Activated naive CD8-positive, alpha-beta T cell treated with anti-CD3 and anti-CD28 coated beads for 36 hours (primary cell): ENCODE data around the gene NOTCH3. TPM values are rescaled to one million over a fixed set of nuclear protein-coding genes. Genes with fewer than 3 reads are reported as not detected.

Source experiments
- DNase-seq: peaks from one replicate; pipeline ENCODE4 v3.0.0; 2021
- H3K27ac Mint-ChIP-seq: one replicate; pipeline ENCODE4 v1.8.0; 2022; ENCODE audit warnings: mild to moderate bottlenecking, moderate library complexity, mixed read lengths
- H3K27me3 Mint-ChIP-seq: one replicate; pipeline ENCODE4 v1.8.0; 2022; ENCODE audit warnings: mild to moderate bottlenecking, mixed read lengths
- H3K36me3 Mint-ChIP-seq: one replicate; pipeline ENCODE4 v1.8.0; 2021; ENCODE audit warnings: mild to moderate bottlenecking, mixed read lengths
- H3K4me1 Mint-ChIP-seq: one replicate; pipeline ENCODE4 v1.8.0; 2021; ENCODE audit warnings: mixed read lengths
- H3K4me3 Mint-ChIP-seq: one replicate; pipeline ENCODE4 v1.8.0; 2022; ENCODE audit warnings: mild to moderate bottlenecking, moderate library complexity, mixed read lengths
- H3K9me3 Mint-ChIP-seq: one replicate; pipeline ENCODE4 v1.8.0; 2022; ENCODE audit warnings: mixed read lengths
- total RNA-seq, 2 experiments: library from RNA; stranded (reverse); gene quantifications; one replicate each; pipeline ENCODE4 v1.2.3, GENCODE V29; 2021

Gene NOTCH3
- total RNA-seq, 2 experiments from 2014 or later, result 0.12 TPM; not detected in 1

- Mint-ChIP-seq H3K27me3 (peaks cover 45% of the 10 kb centered on the region), H3K27ac (no peak overlapping the region), H3K9me3 (no peaks in the 10 kb centered on the region), H3K4me1 (peaks cover 15% of the 10 kb centered on the region), H3K36me3 (no peaks in the 10 kb centered on the region), H3K4me3 (no peak overlapping the region)
- no peak for DNase-seq
Observed at GRCh38 chr19:15220833-15221232, 20.0 kb upstream of the NOTCH3 start.

- Mint-ChIP-seq H3K9me3 (no peaks in the 10 kb centered on the region), H3K27me3 (peaks cover 27% of the 10 kb centered on the region), H3K4me1 (peaks cover 11% of the 10 kb centered on the region), H3K27ac (no peak overlapping the region), H3K36me3 (no peaks in the 10 kb centered on the region), H3K4me3 (no peak overlapping the region)
- no peak for DNase-seq
Observed at GRCh38 chr19:15218501-15218900, 17.7 kb upstream of the NOTCH3 start.

GRCh38 chr19:15216363-15216762 lies 15.6 kb upstream of the NOTCH3 start:
- no peak for DNase-seq
- Mint-ChIP-seq H3K27ac (no peak overlapping the region), H3K9me3 (no peaks in the 10 kb centered on the region), H3K4me3 (no peak overlapping the region), H3K36me3 (no peaks in the 10 kb centered on the region), H3K27me3 (peaks cover 11% of the 10 kb centered on the region), H3K4me1 (no peaks in the 10 kb centered on the region)

GRCh38 chr19:15213715-15214381 lies 13.1 kb upstream of the NOTCH3 start:
- Mint-ChIP-seq H3K4me1 (no peaks in the 10 kb centered on the region), H3K27me3 (peaks cover 4% of the 10 kb centered on the region), H3K4me3 (no peak overlapping the region), H3K27ac (no peak overlapping the region), H3K36me3 (no peaks in the 10 kb centered on the region), H3K9me3 (no peaks in the 10 kb centered on the region)
- no peak for DNase-seq

- no peak for DNase-seq
- no peaks in the 10 kb centered on the region for H3K9me3 Mint-ChIP-seq
- no peak overlapping the region for H3K4me3 Mint-ChIP-seq
- H3K27ac Mint-ChIP-seq, result no peak overlapping the region
- H3K4me1 Mint-ChIP-seq, result no peaks in the 10 kb centered on the region
- no peaks in the 10 kb centered on the region for H3K36me3 Mint-ChIP-seq
- peaks cover 4% of the 10 kb centered on the region for H3K27me3 Mint-ChIP-seq
Observed at GRCh38 chr19:15212711-15213110, 11.9 kb upstream of the NOTCH3 start.

- Mint-ChIP-seq H3K36me3 (no peaks in the 10 kb centered on the region), H3K4me3 (no peak overlapping the region), H3K27me3 (peaks cover 8% of the 10 kb centered on the region), H3K27ac (no peak overlapping the region), H3K4me1 (no peaks in the 10 kb centered on the region), H3K9me3 (no peaks in the 10 kb centered on the region)
- no peak for DNase-seq
Observed at GRCh38 chr19:15210323-15210781, 9.6 kb upstream of the NOTCH3 start.

GRCh38 chr19:15201374-15202023 lies 704 bp upstream of the NOTCH3 start:
- Mint-ChIP-seq H3K4me3 (no peak overlapping the region), H3K4me1 (peaks cover 5% of the 10 kb centered on the region), H3K27me3 (peaks cover 56% of the 10 kb centered on the region), H3K27ac (no peak overlapping the region), H3K36me3 (no peaks in the 10 kb centered on the region), H3K9me3 (no peaks in the 10 kb centered on the region)
- no peak for DNase-seq

GRCh38 chr19:15199661-15200552 lies 888 bp downstream of the NOTCH3 start:
- no peaks in the 10 kb centered on the region for H3K9me3 Mint-ChIP-seq
- peak overlapping the region; percentile 23 for H3K4me3 Mint-ChIP-seq
- H3K27ac Mint-ChIP-seq, result no peak overlapping the region
- H3K27me3 Mint-ChIP-seq, result peaks cover 63% of the 10 kb centered on the region
- peaks cover 8% of the 10 kb centered on the region for H3K4me1 Mint-ChIP-seq
- no peak for DNase-seq
- H3K36me3 Mint-ChIP-seq, result no peaks in the 10 kb centered on the region

- DNase-seq, result no peak
- peak overlapping the region; percentile 23 for H3K4me3 Mint-ChIP-seq
- H3K4me1 Mint-ChIP-seq, result peaks cover 9% of the 10 kb centered on the region
- peaks cover 71% of the 10 kb centered on the region for H3K27me3 Mint-ChIP-seq
- H3K27ac Mint-ChIP-seq, result no peak overlapping the region
- no peaks in the 10 kb centered on the region for H3K9me3 Mint-ChIP-seq
- H3K36me3 Mint-ChIP-seq, result no peaks in the 10 kb centered on the region
Observed at GRCh38 chr19:15198951-15199660, 1.7 kb downstream of the NOTCH3 start.

GRCh38 chr19:15197942-15198341 lies 2.9 kb downstream of the NOTCH3 start:
- H3K4me3 Mint-ChIP-seq, result no peak overlapping the region
- H3K36me3 Mint-ChIP-seq, result no peaks in the 10 kb centered on the region
- no peaks in the 10 kb centered on the region for H3K9me3 Mint-ChIP-seq
- H3K27ac Mint-ChIP-seq, result no peak overlapping the region
- H3K27me3 Mint-ChIP-seq, result peaks cover 79% of the 10 kb centered on the region
- H3K4me1 Mint-ChIP-seq, result peaks cover 9% of the 10 kb centered on the region
- no peak for DNase-seq

GRCh38 chr19:15197275-15197941 lies 3.4 kb downstream of the NOTCH3 start:
- Mint-ChIP-seq H3K27me3 (peaks cover 76% of the 10 kb centered on the region), H3K36me3 (no peaks in the 10 kb centered on the region)

GRCh38 chr19:15196360-15197005 lies 4.3 kb downstream of the NOTCH3 start:
- no peak for DNase-seq
- Mint-ChIP-seq H3K4me1 (peaks cover 9% of the 10 kb centered on the region), H3K27ac (no peak overlapping the region), H3K4me3 (no peak overlapping the region), H3K9me3 (no peaks in the 10 kb centered on the region), H3K27me3 (peaks cover 72% of the 10 kb centered on the region), H3K36me3 (no peaks in the 10 kb centered on the region)

More at GRCh38 chr19:15197275-15197941, 3.4 kb downstream of the NOTCH3 start:
- Mint-ChIP-seq H3K27ac (no peak overlapping the region), H3K4me1 (peaks cover 9% of the 10 kb centered on the region), H3K4me3 (no peak overlapping the region), H3K9me3 (no peaks in the 10 kb centered on the region)
- DNase-seq, result no peak

- H3K4me1 Mint-ChIP-seq, result peaks cover 6% of the 10 kb centered on the region
- H3K9me3 Mint-ChIP-seq, result no peaks in the 10 kb centered on the region
- H3K27ac Mint-ChIP-seq, result no peak overlapping the region
- H3K27me3 Mint-ChIP-seq, result peaks cover 67% of the 10 kb centered on the region
- H3K4me3 Mint-ChIP-seq, result no peak overlapping the region
- H3K36me3 Mint-ChIP-seq, result no peaks in the 10 kb centered on the region
- DNase-seq, result no peak
Observed at GRCh38 chr19:15195371-15196334, 5.1 kb downstream of the NOTCH3 start.
